NCI-H2081 (cell line): Measurements from ENCODE around the gene SERPINA3.

Experiments used
- DNase-seq, 2 experiments: peaks; one replicate each; lab custom pipeline; 2025; lab: John Stamatoyannopoulos, UW

Gene SERPINA3

GRCh38 chr14:94613720-94614644 lies 1.8 kb downstream of the SERPINA3 start:
- no peak for DNase-seq

DNA sequence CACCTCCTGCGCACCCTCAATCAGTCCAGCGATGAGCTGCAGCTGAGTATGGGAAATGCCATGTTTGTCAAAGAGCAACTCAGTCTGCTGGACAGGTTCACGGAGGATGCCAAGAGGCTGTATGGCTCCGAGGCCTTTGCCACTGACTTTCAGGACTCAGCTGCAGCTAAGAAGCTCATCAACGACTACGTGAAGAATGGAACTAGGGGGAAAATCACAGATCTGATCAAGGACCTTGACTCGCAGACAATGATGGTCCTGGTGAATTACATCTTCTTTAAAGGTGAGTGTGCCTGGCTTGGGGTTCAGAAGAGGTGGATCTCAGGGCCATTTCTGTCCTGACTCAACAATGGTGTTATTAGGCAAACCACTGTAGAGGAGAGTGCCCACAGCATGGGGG lies 2.6 kb downstream of the SERPINA3 start:
- DNase-seq = no peak

DNA sequence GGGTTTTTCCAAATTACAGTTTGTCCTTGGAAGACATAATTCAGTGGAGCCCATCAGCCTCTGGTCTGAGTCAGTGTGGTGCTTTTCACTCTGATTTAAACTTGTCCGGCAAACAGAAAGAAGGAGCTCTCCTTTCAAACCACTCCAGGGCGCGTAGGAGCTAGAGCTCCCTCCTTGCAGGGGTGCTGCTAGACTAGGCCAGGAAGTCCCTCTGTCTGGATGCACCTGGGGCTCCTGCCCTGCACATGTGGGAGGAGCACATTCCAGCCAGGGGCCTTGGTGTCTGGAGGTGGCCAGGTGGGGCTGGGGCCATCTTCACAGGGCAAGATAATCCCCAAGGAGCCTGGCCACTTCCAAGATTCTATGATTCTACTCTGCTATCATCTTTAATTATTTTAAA lies 3.1 kb downstream of the SERPINA3 start:
- DNase-seq = no peak

DNA sequence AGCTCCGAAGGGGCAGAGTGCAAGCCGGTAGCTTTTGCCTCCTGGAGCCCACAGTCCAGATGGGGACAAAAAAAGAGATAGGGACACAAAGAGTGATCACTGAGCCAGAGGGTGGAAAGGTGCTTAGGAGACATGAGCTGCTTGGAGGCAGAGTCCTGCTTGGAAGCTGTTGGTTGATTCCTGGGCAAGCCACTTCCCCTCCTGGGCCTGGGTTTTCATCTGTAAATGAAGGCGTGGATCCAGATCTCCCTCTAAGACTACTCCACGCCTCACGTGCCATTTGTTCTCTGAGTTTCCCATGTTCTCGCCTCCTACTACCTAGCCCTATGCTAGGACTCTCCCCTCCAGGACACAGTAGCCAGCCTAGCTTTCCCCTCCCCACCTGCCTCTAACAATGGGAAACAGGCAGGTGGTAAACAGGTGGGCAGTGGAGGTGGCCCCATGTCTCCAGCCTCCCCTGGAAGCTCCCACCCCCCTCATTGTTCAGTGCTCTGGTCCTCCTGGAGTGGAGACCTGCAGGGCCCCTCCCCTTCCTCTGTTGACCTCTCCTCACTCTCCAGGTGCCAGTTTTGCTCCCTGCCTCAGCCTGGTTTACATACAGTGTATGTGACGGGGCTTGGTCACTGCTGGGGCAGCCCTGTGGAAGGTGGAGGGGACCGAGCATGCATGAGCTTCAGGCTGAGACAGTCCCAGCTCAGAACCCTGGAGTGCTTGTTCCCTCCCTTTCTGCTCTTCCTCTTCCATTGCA lies 3.8 kb downstream of the SERPINA3 start:
- DNase-seq = no peak

DNA sequence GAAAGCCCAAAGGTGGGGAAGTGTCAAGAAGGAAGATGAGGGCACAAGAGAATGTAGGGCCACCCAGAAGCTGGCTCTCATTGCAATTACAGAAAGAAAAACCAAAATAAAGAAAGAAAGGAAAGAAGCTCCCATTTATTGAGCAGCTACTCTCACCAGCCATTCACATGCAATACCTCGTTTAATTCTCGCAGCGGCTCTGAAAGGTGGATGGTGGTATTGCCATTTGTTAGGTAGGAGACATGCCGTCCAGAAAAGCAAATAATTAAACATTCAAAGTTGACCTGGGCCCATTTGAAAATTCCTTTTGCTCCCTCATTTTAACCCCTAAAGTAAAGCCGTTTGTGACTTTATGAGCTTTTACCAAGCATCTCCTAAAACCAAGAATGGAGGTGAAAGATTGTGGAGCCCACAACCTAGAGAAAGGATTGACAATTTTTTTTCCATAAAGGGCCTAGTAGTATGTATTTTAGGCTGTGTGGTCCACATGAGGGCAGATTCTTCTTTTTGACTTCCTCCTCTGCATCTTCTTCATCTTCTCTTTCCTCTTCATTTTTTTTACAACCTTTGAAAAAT lies 5.3 kb downstream of the SERPINA3 start:
- no peak for DNase-seq

DNA sequence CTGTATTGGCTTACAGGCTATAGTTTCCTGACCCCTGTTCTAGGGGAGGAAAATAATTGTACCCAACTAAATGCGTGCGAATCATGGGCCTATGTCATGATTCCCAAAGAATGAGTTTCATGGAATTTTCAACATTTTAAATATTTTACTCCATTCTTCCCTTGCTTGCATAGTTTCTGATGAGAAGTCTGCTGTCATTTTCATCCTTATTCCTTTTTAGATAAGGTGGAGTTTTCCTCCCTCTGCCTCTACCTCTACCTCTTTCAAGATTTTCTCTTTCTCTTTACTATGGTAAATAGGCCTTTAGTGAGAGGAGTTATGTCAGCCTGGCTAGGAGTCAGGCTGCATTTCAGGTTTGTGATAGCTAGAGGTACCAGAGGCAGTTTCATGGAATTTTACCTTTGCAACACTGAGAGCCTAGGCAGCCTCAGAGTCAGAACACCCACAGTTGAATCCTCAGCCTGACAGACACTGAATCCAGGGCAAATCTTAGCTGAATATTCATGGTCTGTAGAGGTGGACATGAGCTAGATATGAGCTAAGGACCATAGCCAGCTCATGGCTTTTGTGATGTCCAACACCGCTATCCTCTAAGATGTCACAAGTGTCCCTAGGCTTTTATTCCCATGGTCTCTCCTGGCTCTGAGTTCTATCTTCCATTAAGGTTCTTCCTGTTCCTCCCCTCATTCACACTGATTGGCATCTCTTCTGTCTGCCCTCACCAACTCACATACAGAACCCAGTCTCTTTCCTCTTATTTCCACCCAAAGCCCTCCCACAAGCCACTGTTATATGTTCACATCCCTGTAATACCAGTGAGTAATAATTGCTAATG lies 6.0 kb downstream of the SERPINA3 start:
- DNase-seq = no peak

DNA sequence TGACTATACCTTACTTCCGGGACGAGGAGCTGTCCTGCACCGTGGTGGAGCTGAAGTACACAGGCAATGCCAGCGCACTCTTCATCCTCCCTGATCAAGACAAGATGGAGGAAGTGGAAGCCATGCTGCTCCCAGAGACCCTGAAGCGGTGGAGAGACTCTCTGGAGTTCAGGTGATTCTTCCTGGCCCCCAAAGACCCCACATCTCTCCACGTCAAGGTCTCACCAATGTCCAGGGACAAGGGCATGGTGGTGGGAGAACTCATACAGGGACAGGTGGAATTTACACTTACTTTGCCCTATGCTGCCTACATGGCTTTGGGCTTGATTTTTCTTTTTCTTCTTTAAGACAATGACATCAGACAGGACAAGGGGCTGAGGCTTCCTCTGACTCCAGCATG lies 7.1 kb downstream of the SERPINA3 start:
- DNase-seq = no peak

- DNase-seq = no peak
These were observed 8.4 kb downstream of the SERPINA3 start for GRCh38 chr14:94620597-94620996.

DNA sequence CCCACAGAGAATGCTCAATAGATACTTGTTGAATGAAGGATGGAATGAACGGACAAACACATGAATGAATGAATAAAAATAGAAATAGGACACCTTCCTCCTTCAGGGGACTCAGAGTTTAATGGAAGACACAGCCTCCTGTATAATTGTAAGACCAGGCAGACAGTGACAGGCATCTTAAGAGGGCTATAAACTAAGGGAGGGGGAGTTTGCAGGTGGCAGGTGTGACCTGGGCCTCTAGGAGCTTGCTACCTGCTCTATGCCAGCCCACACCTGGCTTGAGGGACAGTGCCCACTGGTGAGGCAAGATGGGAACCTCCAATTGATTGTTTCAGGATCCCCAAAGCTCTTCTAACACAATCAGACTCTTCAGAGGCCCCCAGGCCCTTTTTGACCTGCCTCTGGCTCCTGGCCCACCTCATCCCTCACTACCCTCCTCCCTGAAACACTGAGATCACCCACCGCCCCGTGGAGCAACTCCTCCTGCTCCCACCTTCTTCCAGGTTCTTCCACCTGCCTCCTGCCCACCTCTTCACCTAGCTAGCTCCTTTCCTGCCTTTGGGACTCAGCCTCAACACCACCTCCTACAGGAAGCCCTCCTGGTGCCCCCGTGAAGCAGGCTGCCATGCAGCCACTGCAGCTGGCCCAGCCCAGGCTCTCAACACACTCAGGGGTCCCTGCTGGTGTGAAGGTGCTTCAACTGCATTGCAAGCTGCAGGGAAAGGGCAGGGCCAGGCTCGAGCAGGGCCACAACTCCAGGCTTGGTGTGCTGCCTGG lies 9.4 kb downstream of the SERPINA3 start:
- no peak for DNase-seq

DNA sequence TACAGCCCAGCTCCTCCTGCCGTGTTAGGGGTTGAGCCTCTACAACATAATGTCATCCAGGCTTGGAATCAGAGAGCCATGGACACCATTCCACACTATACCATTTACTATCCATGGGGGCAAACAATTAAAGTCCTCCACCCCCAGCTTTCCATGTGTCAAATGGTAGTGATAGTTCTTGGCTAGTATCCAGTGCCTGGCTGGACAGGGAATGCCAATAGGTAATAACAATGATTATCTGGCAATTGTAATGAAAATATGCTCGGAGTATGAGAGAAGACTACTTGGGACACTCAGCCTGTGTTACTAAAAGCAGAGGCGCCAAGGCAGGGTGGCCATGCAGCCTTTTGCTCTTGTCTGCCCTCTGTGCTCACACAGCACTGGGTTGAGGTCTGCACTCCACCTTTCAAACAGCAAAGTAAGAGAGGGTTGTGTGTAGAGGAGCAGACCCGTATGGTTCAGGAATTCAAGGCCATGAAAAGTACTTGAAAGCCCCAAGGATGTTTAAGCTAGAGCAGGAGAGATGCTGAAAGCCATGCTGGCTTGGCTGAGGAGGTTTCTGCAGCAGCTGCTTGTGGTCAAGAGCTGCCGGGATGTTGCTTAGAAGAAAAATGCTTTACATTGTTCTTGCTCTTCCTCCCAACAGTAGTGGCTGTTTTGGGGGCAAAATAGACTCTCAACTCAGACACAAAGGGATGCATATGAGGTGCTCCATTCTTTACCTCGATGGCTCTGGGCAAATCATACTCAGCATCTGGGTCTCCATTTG lies 10.6 kb downstream of the SERPINA3 start:
- no peak for DNase-seq

DNA sequence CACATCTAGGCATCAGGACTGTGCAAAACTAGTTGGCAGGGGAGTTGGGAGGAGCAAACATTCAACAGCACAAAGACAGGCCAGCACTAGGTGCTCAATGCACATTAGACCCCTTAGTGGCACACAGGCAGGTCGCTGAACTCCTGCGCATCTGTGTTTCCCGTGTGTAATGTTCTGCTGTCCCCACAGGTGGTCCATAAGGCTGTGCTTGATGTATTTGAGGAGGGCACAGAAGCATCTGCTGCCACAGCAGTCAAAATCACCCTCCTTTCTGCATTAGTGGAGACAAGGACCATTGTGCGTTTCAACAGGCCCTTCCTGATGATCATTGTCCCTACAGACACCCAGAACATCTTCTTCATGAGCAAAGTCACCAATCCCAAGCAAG lies 11.2 kb downstream of the SERPINA3 start:
- DNase-seq = no peak

DNA sequence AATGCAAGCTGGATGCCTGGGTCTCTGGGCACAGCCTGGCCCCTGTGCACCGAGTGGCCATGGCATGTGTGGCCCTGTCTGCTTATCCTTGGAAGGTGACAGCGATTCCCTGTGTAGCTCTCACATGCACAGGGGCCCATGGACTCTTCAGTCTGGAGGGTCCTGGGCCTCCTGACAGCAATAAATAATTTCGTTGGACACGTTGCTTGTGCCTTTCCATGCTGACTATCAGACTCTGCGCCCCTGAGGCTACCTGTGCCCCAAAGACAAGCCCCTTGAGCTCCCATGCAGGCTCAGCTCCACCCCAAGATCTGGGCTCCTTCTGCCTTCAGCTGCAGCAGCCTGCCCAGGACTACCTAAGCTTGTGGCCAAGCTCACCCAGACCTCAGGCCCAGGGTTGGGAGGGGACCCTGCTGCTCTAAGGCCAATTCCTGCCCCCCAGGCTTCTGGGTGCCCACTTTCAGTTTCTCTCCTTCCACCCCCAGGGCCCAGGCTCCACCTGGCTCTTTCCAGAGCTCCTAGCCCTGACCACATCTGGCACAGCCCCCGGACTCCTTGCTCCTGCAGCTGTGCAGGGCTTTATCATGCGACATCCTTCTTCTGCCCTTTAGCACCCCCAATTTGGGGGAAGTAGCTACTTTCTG lies 11.8 kb downstream of the SERPINA3 start:
- no peak for DNase-seq

- no peak for DNase-seq
These were observed 12.6 kb downstream of the SERPINA3 start for GRCh38 chr14:94624537-94625352.

GRCh38 chr14:94625353-94625635 lies 13.1 kb downstream of the SERPINA3 start:
- no peak for DNase-seq

GRCh38 chr14:94628578-94628977 lies 16.4 kb downstream of the SERPINA3 start:
- no peak for DNase-seq

DNA sequence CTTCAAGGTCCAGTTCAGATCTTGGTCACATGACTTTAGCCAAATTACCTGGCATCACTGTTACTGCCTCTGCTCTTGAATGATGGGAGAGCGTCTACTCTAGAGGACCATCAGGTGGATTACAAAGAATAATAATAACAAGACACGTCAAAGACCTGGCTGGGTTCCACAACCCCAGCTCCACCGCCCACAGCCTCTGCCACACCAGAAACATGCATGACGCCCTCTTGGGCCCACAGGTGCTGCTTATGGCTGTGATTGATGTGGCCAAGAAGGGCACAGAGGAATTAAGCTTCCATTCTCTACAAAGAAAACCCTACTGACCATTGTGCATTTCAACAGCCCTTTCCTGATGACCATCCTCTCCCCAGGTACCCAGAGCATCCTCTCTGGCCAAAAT lies 18.2 kb downstream of the SERPINA3 start:
- DNase-seq = no peak

DNA sequence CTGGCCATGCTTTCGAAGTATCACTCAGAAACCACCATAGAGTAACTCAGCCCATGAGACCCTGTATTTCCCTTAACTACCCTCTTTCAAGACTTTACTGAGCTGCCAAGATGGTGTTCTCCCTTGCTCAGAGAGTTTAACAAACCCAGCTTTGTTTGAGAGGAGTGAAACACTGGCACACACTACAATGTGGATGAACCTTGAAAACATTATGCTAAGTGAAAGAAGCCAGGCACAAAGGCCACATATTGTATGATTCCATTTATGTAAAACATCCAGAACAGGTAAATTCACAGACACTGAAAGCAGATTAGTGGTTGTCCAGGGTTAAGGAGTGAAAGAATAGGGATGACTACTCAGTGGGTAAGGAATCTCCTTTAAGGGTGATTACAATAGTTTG lies 18.9 kb downstream of the SERPINA3 start:
- no peak for DNase-seq

GRCh38 chr14:94631536-94632304 lies 19.5 kb downstream of the SERPINA3 start:
- no peak for DNase-seq

GRCh38 chr14:94632305-94632590 lies 20.1 kb downstream of the SERPINA3 start:
- DNase-seq = no peak
